ENCODE results near the gene GORASP1. TPM values are rescaled to one million over a fixed set of nuclear protein-coding genes. Genes with fewer than 3 reads are reported as not detected.

GORASP1 gene
- total RNA-seq, 2 experiments from 2014 or later: 31.6 to 33.7 TPM

- no peaks in the 10 kb centered on the region for H3K9me3 Mint-ChIP-seq
- ChIA-PET CTCF (interaction anchor here (1.6 kb wide), 1 partner anchor 38 kb away, joined by 3 read pairs; no protein-coding TSS in a partner anchor), POLR2A (no interaction called here)
These were observed 18.5 kb downstream of the GORASP1 start for GRCh38 chr3:39088889-39089288.

GRCh38 chr3:39088456-39088855 lies 19.0 kb downstream of the GORASP1 start:
- Mint-ChIP-seq H3K27ac (no peak overlapping the region), H3K27me3 (no peaks in the 10 kb centered on the region)
- POLR2A ChIA-PET: no interaction called here

More at GRCh38 chr3:39088889-39089288, 18.5 kb downstream of the GORASP1 start:
- H3K27ac Mint-ChIP-seq: no peak overlapping the region
- H3K4me1 Mint-ChIP-seq: peaks cover 2% of the 10 kb centered on the region
- no peak for DNase-seq
- no peaks in the 10 kb centered on the region for H3K27me3 Mint-ChIP-seq
- H3K36me3 Mint-ChIP-seq (ENCODE audit: low read depth): peaks cover 33% of the 10 kb centered on the region
- no peak overlapping the region for H3K4me3 Mint-ChIP-seq

DNA sequence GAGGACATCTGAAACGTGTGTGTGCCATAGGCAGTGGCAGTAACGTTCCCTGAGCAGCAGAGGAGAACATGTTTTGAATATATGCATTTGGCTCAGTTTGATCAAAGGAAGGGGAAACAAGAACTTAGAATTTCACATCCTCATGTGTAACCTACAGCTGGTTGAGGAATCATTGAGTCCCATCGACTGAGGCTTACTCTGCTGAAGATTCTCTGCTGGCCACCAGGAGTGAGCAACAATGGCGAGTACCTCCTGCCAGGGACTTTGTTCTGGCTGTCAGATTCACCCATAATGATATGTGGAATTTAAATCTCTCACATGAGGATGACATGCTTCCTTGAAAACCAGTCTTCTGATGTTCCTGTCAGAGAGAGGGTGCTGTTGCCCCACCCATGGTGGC lies 21.3 kb downstream of the GORASP1 start:
- H3K27me3 Mint-ChIP-seq: no peaks in the 10 kb centered on the region
- peaks cover 6% of the 10 kb centered on the region for H3K4me1 Mint-ChIP-seq
- no peak overlapping the region for H3K27ac Mint-ChIP-seq
- no peaks in the 10 kb centered on the region for H3K9me3 Mint-ChIP-seq
- ChIA-PET CTCF (interaction anchor here (1.3 to 2.6 kb wide), 3 partner anchors 20 to 206 kb away, joined by 3 to 9 read pairs (median 4); no protein-coding TSS in a partner anchor), POLR2A (no interaction called here)
- no peak for DNase-seq
- H3K36me3 Mint-ChIP-seq (ENCODE audit: low read depth): peaks cover 36% of the 10 kb centered on the region
- no peak overlapping the region for H3K4me3 Mint-ChIP-seq

More at GRCh38 chr3:39088456-39088855, 19.0 kb downstream of the GORASP1 start:
- H3K9me3 Mint-ChIP-seq: no peaks in the 10 kb centered on the region
- no peak overlapping the region for H3K4me3 Mint-ChIP-seq
- DNase-seq: no peak
- H3K36me3 Mint-ChIP-seq (ENCODE audit: low read depth): peaks cover 30% of the 10 kb centered on the region
- H3K4me1 Mint-ChIP-seq: peaks cover 2% of the 10 kb centered on the region
- CTCF ChIA-PET: interaction anchor here (1.6 kb wide), 1 partner anchor 39 kb away, joined by 3 read pairs; no protein-coding TSS in a partner anchor

DNA sequence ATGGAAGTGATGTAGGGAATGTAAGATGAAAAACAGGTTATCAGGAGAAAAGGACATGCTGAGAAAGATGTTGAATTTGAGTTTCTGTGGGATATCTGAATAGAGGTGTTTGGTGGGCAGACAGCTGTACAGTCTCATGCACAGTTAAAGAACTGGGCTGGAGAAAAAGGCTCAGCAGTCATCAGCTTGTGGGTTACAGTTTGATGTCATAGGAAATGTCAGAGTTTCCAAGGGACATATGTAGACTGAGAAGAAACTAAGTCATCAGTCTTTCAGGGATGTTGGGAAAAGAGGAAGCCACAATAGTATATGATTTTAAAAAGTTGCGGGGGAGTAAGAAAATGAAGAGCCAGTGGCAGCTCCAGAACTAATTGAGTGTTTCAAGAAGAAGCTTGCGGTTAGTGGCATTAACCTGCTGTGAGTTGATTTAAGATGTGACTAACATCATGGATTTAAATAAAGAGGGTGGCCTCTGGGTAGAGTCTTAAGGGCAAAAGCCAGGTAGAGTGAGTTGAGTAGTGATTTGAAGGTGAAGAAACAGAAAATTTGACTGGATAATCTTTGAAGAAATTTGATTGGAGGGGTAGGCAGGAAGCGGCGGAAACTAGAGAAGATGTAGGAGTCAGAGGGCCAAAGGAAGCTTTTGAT lies 24.6 kb downstream of the GORASP1 start:
- POLR2A ChIA-PET: no interaction called here

DNA sequence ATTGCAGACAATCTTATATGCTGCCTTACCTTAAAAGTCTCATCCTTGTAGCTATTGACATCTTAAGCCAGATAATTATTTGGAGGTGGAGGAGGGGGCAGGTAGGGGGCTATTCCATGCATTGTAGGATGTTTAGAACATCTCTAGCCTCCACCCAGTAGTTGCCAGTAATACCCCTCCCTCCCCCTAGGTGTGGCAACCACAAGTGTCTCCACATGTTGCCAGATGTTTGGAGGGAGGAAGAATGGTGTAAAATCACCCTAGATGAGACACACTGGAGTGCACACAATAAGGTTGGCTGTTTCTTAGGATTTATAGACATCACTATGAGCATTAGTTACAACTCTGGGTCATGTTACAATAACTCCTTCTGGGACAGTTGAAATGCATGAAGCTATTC lies 27.4 kb downstream of the GORASP1 start:
- POLR2A ChIA-PET: no interaction called here
- H3K27me3 Mint-ChIP-seq: no peaks in the 10 kb centered on the region
- H3K9me3 Mint-ChIP-seq: no peaks in the 10 kb centered on the region
- peaks cover 25% of the 10 kb centered on the region for H3K4me1 Mint-ChIP-seq
- CTCF ChIA-PET: interaction anchor here (0.7 to 1.1 kb wide), 2 partner anchors 9 to 208 kb away, joined by 3 to 4 read pairs; no protein-coding TSS in a partner anchor
- H3K27ac Mint-ChIP-seq: no peak overlapping the region
- peaks cover 45% of the 10 kb centered on the region for H3K36me3 Mint-ChIP-seq (ENCODE audit: low read depth)
- no peak overlapping the region for H3K4me3 Mint-ChIP-seq
- DNase-seq: no peak

More for the DNA sequence above, 24.6 kb downstream of the GORASP1 start:
- DNase-seq: no peak
- CTCF ChIA-PET: interaction anchor here (0.6 to 1.0 kb wide), 2 partner anchors 107 to 206 kb away, joined by 3 read pairs; no protein-coding TSS in a partner anchor
- H3K27ac Mint-ChIP-seq: no peak overlapping the region
- peaks cover 37% of the 10 kb centered on the region for H3K36me3 Mint-ChIP-seq (ENCODE audit: low read depth)
- H3K9me3 Mint-ChIP-seq: no peaks in the 10 kb centered on the region
- H3K4me1 Mint-ChIP-seq: peaks cover 20% of the 10 kb centered on the region
- no peaks in the 10 kb centered on the region for H3K27me3 Mint-ChIP-seq
- no peak overlapping the region for H3K4me3 Mint-ChIP-seq

- no peak for DNase-seq
- Mint-ChIP-seq H3K4me1 (peaks cover 25% of the 10 kb centered on the region), H3K36me3 (ENCODE audit: low read depth) (peaks cover 48% of the 10 kb centered on the region), H3K9me3 (peaks cover 2% of the 10 kb centered on the region), H3K27me3 (no peaks in the 10 kb centered on the region), H3K27ac (no peak overlapping the region), H3K4me3 (no peak overlapping the region)
- ChIA-PET CTCF (interaction anchor here (0.7 kb wide), 1 partner anchor 209 kb away, joined by 3 read pairs; no protein-coding TSS in a partner anchor), POLR2A (no interaction called here)
These were observed 27.9 kb downstream of the GORASP1 start for GRCh38 chr3:39079530-39079929.

- peaks cover 21% of the 10 kb centered on the region for H3K4me1 Mint-ChIP-seq
- H3K27me3 Mint-ChIP-seq: no peaks in the 10 kb centered on the region
- DNase-seq: no peak
- no peak overlapping the region for H3K27ac Mint-ChIP-seq
- POLR2A ChIA-PET: no interaction called here
- H3K36me3 Mint-ChIP-seq (ENCODE audit: low read depth): peaks cover 46% of the 10 kb centered on the region
- no peak overlapping the region for H3K4me3 Mint-ChIP-seq
- CTCF ChIA-PET: no interaction called here
- H3K9me3 Mint-ChIP-seq: peaks cover 2% of the 10 kb centered on the region
These were observed 31.5 kb downstream of the GORASP1 start for GRCh38 chr3:39075910-39076309.

DNA sequence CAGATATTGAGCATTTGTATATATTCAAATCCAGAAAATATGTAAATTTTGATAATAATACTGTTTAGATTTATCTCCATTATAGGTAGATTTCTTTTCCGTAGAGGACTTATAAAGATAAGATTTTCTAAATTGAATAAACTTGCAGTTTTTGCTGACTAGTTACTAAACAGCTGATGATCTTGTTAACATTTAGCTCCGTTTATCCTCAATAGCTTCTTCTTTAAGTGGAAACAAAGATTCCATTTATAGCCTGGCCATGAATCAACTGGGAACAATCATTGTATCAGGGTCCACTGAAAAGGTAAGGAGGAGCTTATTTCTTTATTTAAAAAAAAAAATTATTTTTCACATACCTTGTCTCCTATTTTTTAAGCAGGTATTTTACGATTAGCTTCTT lies 38.9 kb downstream of the GORASP1 start:
- POLR2A ChIA-PET: no interaction called here

GRCh38 chr3:39067286-39067685 lies 40.1 kb downstream of the GORASP1 start:
- ChIA-PET POLR2A (no interaction called here), CTCF (interaction anchor here (1.0 kb wide), 1 partner anchor 9 kb away, joined by 3 read pairs; no protein-coding TSS in a partner anchor)
- H3K27me3 Mint-ChIP-seq: no peaks in the 10 kb centered on the region
- no peak overlapping the region for H3K4me3 Mint-ChIP-seq
- no peaks in the 10 kb centered on the region for H3K9me3 Mint-ChIP-seq
- H3K27ac Mint-ChIP-seq: no peak overlapping the region
- peaks cover 29% of the 10 kb centered on the region for H3K36me3 Mint-ChIP-seq (ENCODE audit: low read depth)
- no peak for DNase-seq
- H3K4me1 Mint-ChIP-seq: peaks cover 6% of the 10 kb centered on the region

More for the DNA sequence above, 38.9 kb downstream of the GORASP1 start:
- Mint-ChIP-seq H3K4me1 (peaks cover 6% of the 10 kb centered on the region), H3K27me3 (no peaks in the 10 kb centered on the region), H3K9me3 (no peaks in the 10 kb centered on the region), H3K4me3 (no peak overlapping the region), H3K27ac (no peak overlapping the region), H3K36me3 (ENCODE audit: low read depth) (peaks cover 32% of the 10 kb centered on the region)
- CTCF ChIA-PET: interaction anchor here (0.6 to 1.7 kb wide), 4 partner anchors 9 to 214 kb away, joined by 3 to 5 read pairs (median 4); no protein-coding TSS in a partner anchor
- DNase-seq: no peak

DNA sequence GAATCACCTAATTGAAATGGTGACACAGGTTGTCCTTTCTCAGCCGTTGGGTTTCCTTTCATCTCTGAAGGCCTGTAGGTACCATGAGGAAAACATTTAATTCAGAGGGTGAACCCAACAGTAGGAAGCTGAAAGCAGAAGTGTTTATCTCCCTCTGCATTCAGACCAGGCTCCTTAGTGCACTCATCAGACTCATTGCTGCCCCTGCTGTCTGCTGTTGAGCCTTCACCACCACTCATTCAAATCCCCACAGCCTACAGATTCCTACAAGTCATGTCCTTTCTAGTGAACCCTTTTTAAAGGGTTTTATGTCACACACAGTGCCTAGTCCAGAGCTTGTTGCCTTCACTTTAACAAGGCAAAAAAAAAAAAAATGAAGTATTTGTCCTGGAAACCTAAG lies 42.2 kb downstream of the GORASP1 start:
- CTCF ChIA-PET: interaction anchor here (0.8 to 1.2 kb wide), 2 partner anchors 8 to 9 kb away, joined by 4 read pairs; no protein-coding TSS in a partner anchor
- peaks cover 2% of the 10 kb centered on the region for H3K9me3 Mint-ChIP-seq
- POLR2A ChIA-PET: no interaction called here
- peaks cover 6% of the 10 kb centered on the region for H3K4me1 Mint-ChIP-seq
- no peak overlapping the region for H3K27ac Mint-ChIP-seq
- no peak overlapping the region for H3K4me3 Mint-ChIP-seq
- H3K36me3 Mint-ChIP-seq (ENCODE audit: low read depth): peaks cover 27% of the 10 kb centered on the region
- peak; percentile 21 for DNase-seq
- H3K27me3 Mint-ChIP-seq: no peaks in the 10 kb centered on the region

GRCh38 chr3:39064646-39065045 lies 42.8 kb downstream of the GORASP1 start:
- no peak overlapping the region for H3K27ac Mint-ChIP-seq
- H3K36me3 Mint-ChIP-seq (ENCODE audit: low read depth): peaks cover 24% of the 10 kb centered on the region
- peaks cover 2% of the 10 kb centered on the region for H3K9me3 Mint-ChIP-seq
- H3K4me1 Mint-ChIP-seq: peaks cover 6% of the 10 kb centered on the region
- ChIA-PET CTCF (interaction anchor here (1.2 kb wide), 1 partner anchor 9 kb away, joined by 4 read pairs; no protein-coding TSS in a partner anchor), POLR2A (no interaction called here)
- H3K27me3 Mint-ChIP-seq: no peaks in the 10 kb centered on the region
- no peak for DNase-seq
- H3K4me3 Mint-ChIP-seq: no peak overlapping the region

DNA sequence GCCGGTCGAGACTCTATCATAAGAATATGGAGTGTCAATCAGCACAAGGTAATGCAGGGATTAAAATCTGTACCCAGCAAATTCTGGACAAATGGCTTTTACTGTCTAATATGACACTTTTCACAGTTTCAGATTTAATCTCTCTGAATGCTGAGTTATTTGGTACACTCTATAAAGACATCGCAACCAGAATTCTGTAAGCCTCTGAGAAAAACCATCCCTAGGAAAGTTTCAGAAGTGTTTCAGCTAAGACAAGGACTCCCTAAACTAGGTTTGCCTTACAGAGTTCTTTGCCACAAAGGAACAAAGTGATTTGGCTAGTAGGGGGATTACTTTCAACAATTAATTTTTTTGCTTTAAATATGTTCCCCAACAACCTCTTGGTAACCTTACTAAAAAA lies 44.3 kb downstream of the GORASP1 start:
- H3K27me3 Mint-ChIP-seq: no peaks in the 10 kb centered on the region
- no peak for DNase-seq
- H3K4me3 Mint-ChIP-seq: no peak overlapping the region
- CTCF ChIA-PET: interaction anchor here (0.5 kb wide), 1 partner anchor 215 kb away, joined by 4 read pairs; no protein-coding TSS in a partner anchor
- peaks cover 24% of the 10 kb centered on the region for H3K36me3 Mint-ChIP-seq (ENCODE audit: low read depth)
- peaks cover 2% of the 10 kb centered on the region for H3K9me3 Mint-ChIP-seq
- POLR2A ChIA-PET: no interaction called here
- H3K27ac Mint-ChIP-seq: no peak overlapping the region
- H3K4me1 Mint-ChIP-seq: peaks cover 10% of the 10 kb centered on the region

GRCh38 chr3:39062180-39062579 lies 45.2 kb downstream of the GORASP1 start:
- CTCF ChIA-PET: no interaction called here
- H3K4me1 Mint-ChIP-seq: peaks cover 10% of the 10 kb centered on the region

More at GRCh38 chr3:39062180-39062579, 45.2 kb downstream of the GORASP1 start:
- POLR2A ChIA-PET: no interaction called here
- no peak overlapping the region for H3K27ac Mint-ChIP-seq
- H3K9me3 Mint-ChIP-seq: peaks cover 2% of the 10 kb centered on the region
- no peak overlapping the region for H3K4me3 Mint-ChIP-seq
- peaks cover 20% of the 10 kb centered on the region for H3K36me3 Mint-ChIP-seq (ENCODE audit: low read depth)
- no peaks in the 10 kb centered on the region for H3K27me3 Mint-ChIP-seq
- no peak for DNase-seq
